ACC112 (cell line): ENCODE data around the gene ZNF292.
"Not testable (repeated sequence)": the region's sequence is repeated elsewhere in the genome, so short reads cannot be mapped to it uniquely, and the experiment has no call there.

Source experiments
- H2AFZ ChIP-seq: fragments of 200-600 bp; sonication (generic); one replicate; pipeline ENCODE4 v1.6.0; 2017; ENCODE audit warnings: antibody characterized with exemption, low read length; ENCODE audit not compliant: unreplicated experiment
- H3K27ac ChIP-seq: fragments of 200-600 bp; sonication (generic); 2 replicates; pipeline ENCODE4 v1.5.1; 2014; ENCODE audit warnings: low read depth, mild to moderate bottlenecking, antibody characterized with exemption, low read length, moderate library complexity
- H3K27me3 ChIP-seq: fragments of 200-600 bp; sonication (generic); 2 replicates; pipeline ENCODE4 v1.6.1; 2014; ENCODE audit warnings: mild to moderate bottlenecking, antibody characterized with exemption, low read length, moderate library complexity, mixed read lengths; ENCODE audit not compliant: insufficient read depth
- H3K36me3 ChIP-seq: fragments of 200-600 bp; sonication (generic); 2 replicates; pipeline ENCODE4 v1.6.1; 2016; ENCODE audit warnings: mild to moderate bottlenecking, antibody characterized with exemption, low read length, moderate library complexity, mixed read lengths; ENCODE audit not compliant: insufficient read depth
- H3K4me1 ChIP-seq: fragments of 200-600 bp; sonication (generic); one replicate; pipeline ENCODE4 v1.6.1; 2016; ENCODE audit warnings: low read length, mixed read lengths; ENCODE audit not compliant: insufficient read depth, unreplicated experiment, control insufficient read depth
- H3K4me3 ChIP-seq: fragments of 200-600 bp; sonication (generic); 2 replicates; pipeline ENCODE4 v1.5.1; 2014; ENCODE audit warnings: mild to moderate bottlenecking, low read depth, low read length
- H3K79me2 ChIP-seq: fragments of 200-600 bp; sonication (generic); one replicate; pipeline ENCODE4 v1.6.0; 2016; ENCODE audit warnings: low read length; ENCODE audit not compliant: control insufficient read depth, unreplicated experiment, insufficient read depth

The ZNF292 gene

GRCh38 chr6:87293526-87293925 lies 138.2 kb downstream of the ZNF292 start:
- Histone ChIP-seq H3K79me2 (no peaks in the 10 kb centered on the region), H2AFZ (no peak overlapping the region)

GRCh38 chr6:87297119-87297518 lies 141.8 kb downstream of the ZNF292 start:
- H3K79me2 ChIP-seq: no peaks in the 10 kb centered on the region
- H3K4me3 ChIP-seq: no peak overlapping the region
- H3K4me1 ChIP-seq: no peaks in the 10 kb centered on the region
- H3K27ac ChIP-seq: no peak overlapping the region
- no peaks in the 10 kb centered on the region for H3K36me3 ChIP-seq
- H2AFZ ChIP-seq: no peak overlapping the region
- H3K27me3 ChIP-seq: peaks cover 74% of the 10 kb centered on the region

More at GRCh38 chr6:87293526-87293925, 138.2 kb downstream of the ZNF292 start:
- no peak overlapping the region for H3K27ac ChIP-seq
- no peak overlapping the region for H3K4me3 ChIP-seq
- peaks cover 79% of the 10 kb centered on the region for H3K27me3 ChIP-seq
- no peaks in the 10 kb centered on the region for H3K4me1 ChIP-seq
- H3K36me3 ChIP-seq: no peaks in the 10 kb centered on the region

- not testable (repeated sequence) for H3K27ac ChIP-seq, H3K4me3 ChIP-seq
These were observed 145.9 kb downstream of the ZNF292 start for GRCh38 chr6:87301277-87301676.

GRCh38 chr6:87308970-87309369 lies 153.6 kb downstream of the ZNF292 start:
- no peaks in the 10 kb centered on the region for H3K36me3 ChIP-seq
- no peak overlapping the region for H3K27ac ChIP-seq
- H3K27me3 ChIP-seq: peaks cover 53% of the 10 kb centered on the region
- no peaks in the 10 kb centered on the region for H3K4me1 ChIP-seq
- no peak overlapping the region for H3K4me3 ChIP-seq
- H3K79me2 ChIP-seq: no peaks in the 10 kb centered on the region
- no peak overlapping the region for H2AFZ ChIP-seq

More at GRCh38 chr6:87301277-87301676, 145.9 kb downstream of the ZNF292 start:
- not testable (repeated sequence) for H2AFZ ChIP-seq, H3K36me3 ChIP-seq, H3K4me1 ChIP-seq, H3K79me2 ChIP-seq
- H3K27me3 ChIP-seq: peaks cover 39% of the 10 kb centered on the region

GRCh38 chr6:87312860-87313259 lies 157.5 kb downstream of the ZNF292 start:
- Histone ChIP-seq H3K27ac (no peak overlapping the region), H3K27me3 (peaks cover 81% of the 10 kb centered on the region), H3K4me3 (no peak overlapping the region), H3K36me3 (no peaks in the 10 kb centered on the region), H2AFZ (no peak overlapping the region), H3K4me1 (no peaks in the 10 kb centered on the region), H3K79me2 (no peaks in the 10 kb centered on the region)
